Measurements from ENCODE around the gene EXD3.

Gene EXD3

GRCh38 chr9:137432687-137433348 lies 9.9 kb upstream of the EXD3 start:
- no peak for DNase-seq (ENCODE audit: low spot score)

GRCh38 chr9:137431416-137431931 lies 8.5 kb upstream of the EXD3 start:
- DNase-seq (ENCODE audit: low spot score): no peak

GRCh38 chr9:137430723-137431415 lies 7.9 kb upstream of the EXD3 start:
- no peak for DNase-seq (ENCODE audit: low spot score)

- DNase-seq (ENCODE audit: low spot score): peak; percentile 91
Measured at GRCh38 chr9:137429974-137430722, 7.2 kb upstream of the EXD3 start.

GRCh38 chr9:137429546-137429890 lies 6.6 kb upstream of the EXD3 start:
- no peak for DNase-seq (ENCODE audit: low spot score)

- DNase-seq (ENCODE audit: low spot score): peak; percentile 17
Measured at GRCh38 chr9:137428841-137429545, 6.0 kb upstream of the EXD3 start.

- DNase-seq (ENCODE audit: low spot score): no peak
Measured at GRCh38 chr9:137428311-137428630, 5.3 kb upstream of the EXD3 start.

- no peak for DNase-seq (ENCODE audit: low spot score)
Measured at GRCh38 chr9:137427454-137428310, 4.7 kb upstream of the EXD3 start.

- no peak for DNase-seq (ENCODE audit: low spot score)
Measured at GRCh38 chr9:137426018-137426681, 3.2 kb upstream of the EXD3 start.

- no peak for DNase-seq (ENCODE audit: low spot score)
Measured at GRCh38 chr9:137423514-137424291, 741 bp upstream of the EXD3 start.

GRCh38 chr9:137421838-137422603 lies 941 bp downstream of the EXD3 start:
- DNase-seq (ENCODE audit: low spot score): no peak

GRCh38 chr9:137417161-137418021 lies 5.6 kb downstream of the EXD3 start:
- DNase-seq (ENCODE audit: low spot score): no peak

GRCh38 chr9:137416563-137417151 lies 6.3 kb downstream of the EXD3 start:
- DNase-seq (ENCODE audit: low spot score): no peak

GRCh38 chr9:137416006-137416562 lies 6.9 kb downstream of the EXD3 start:
- no peak for DNase-seq (ENCODE audit: low spot score)

- no peak for DNase-seq (ENCODE audit: low spot score)
Measured at GRCh38 chr9:137415451-137415850, 7.5 kb downstream of the EXD3 start.

GRCh38 chr9:137412431-137412830 lies 10.5 kb downstream of the EXD3 start:
- DNase-seq (ENCODE audit: low spot score): no peak

GRCh38 chr9:137411645-137412380 lies 11.1 kb downstream of the EXD3 start:
- peak; percentile 73 for DNase-seq (ENCODE audit: low spot score)

Data from iPS-NIHi11 (cell line).